Urinary bladder (tissue), 4 donors: ENCODE data around the gene PODXL2. TPM values are rescaled to one million over a fixed set of nuclear protein-coding genes. Genes with fewer than 3 reads are reported as not detected.
"Not testable (repeated sequence)": the region's sequence is repeated elsewhere in the genome, so short reads cannot be mapped to it uniquely, and the experiment has no call there.

Experiments used
- DNase-seq: peaks from one replicate; pipeline ENCODE4 v3.0.0-alpha.2; 2015; ENCODE audit errors: extremely low spot score
- H3K27ac ChIP-seq: one replicate; pipeline ENCODE4 v1.5.1; 2013; ENCODE audit warnings: low read depth, mild to moderate bottlenecking, moderate library complexity
- H3K36me3 ChIP-seq: one replicate; pipeline ENCODE4 v1.6.1; 2013; ENCODE audit warnings: mild to moderate bottlenecking, moderate library complexity; ENCODE audit not compliant: insufficient read depth
- H3K4me1 ChIP-seq: one replicate; pipeline ENCODE4 v1.6.1; 2013; ENCODE audit warnings: mild to moderate bottlenecking, moderate library complexity; ENCODE audit not compliant: insufficient read depth
- H3K4me3 ChIP-seq: one replicate; pipeline ENCODE4 v1.5.1; 2013; ENCODE audit warnings: low read depth, low read length
- WGBS: extraction: QIAGEN DNeasy Blood & Tissue Kit; methylation state at CpG from one replicate; pipeline ENCODE4 v1.1.7; 2013; 5-methylcytosine and 5-hydroxymethylcytosine counted together
- polyA plus RNA-seq: library from polyadenylated mRNA; stranded (reverse); fragments of 200-250 nt; gene quantifications from one replicate; pipeline ENCODE4 v1.2.3, GENCODE V29; 2013
- total RNA-seq: library from RNA; depleted of rRNA; stranded (reverse); fragments of >200 nt; gene quantifications from one replicate; pipeline ENCODE4 v1.2.3, GENCODE V29; 2014
- donor health status: healthy with polysubstance abuse.
- donor health status: healthy.

Gene PODXL2
- total and polyA plus RNA-seq, 2 donors = 4.2 to 5.5 TPM

GRCh38 chr3:127674790-127675189 is 45.8 kb downstream of the PODXL2 start:
- DNase-seq = no peak
- no peaks in the 10 kb centered on the region for H3K36me3 ChIP-seq
- H3K4me1 ChIP-seq = no peaks in the 10 kb centered on the region
- no peak overlapping the region for H3K27ac ChIP-seq
- 82% methylated on average over 8 of the region's 8 CpGs for WGBS
- H3K4me3 ChIP-seq = no peak overlapping the region

DNA sequence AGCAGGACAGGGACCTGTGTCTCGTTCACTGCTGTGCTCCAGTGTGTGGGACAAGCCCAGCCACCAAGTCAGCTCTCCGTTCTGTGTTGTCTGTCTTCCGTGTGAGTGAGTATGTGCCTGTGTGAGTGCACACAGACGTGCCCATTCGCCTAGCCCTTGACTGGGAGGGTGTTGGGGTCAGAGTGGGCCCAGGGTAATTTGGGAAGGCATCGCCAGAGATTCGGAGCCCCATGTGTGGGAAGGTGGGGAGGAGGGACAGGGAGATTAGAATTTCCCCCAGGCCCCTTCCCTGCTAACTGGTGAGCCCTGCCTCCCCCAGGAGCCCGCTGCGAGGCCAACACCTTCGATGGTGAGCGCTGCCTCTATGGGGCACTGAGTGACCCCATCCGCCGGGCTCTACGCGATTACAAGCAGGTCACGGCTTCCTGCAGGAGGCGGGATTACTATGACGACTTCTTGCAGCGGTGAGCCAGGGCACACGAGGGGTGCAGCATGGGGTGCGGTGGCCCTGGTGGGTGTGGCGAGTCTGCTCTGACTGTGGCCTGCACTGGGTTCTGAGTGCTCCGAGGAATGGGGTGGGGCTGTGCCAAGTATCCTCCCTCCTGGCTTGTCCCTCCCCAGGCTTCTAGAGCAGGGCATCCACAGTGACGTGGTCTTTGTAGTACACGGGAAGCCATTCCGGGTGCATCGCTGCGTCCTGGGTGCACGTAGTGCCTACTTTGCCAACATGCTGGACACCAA is 46.8 kb downstream of the PODXL2 start:
- H3K4me3 ChIP-seq = no peak overlapping the region

DNA sequence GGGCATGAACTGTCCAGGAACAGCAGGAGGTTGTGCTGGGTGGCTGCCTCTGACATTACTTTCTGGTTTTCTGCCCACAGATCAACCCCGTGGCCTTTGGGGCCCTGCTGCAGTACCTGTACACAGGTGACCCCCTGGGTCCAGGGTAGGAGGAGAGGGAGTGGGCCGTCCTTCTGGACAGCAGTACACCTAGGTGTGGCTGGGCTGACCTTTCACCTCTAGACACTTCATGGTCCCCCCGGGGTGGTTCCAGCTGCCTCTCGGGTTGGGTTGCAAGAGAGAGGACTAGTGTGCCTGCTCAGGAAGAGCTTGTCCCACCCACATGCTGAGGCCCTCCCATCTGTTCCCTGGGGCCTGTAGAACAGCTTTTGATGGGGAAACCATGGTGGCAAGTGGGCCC is 47.5 kb downstream of the PODXL2 start:
- WGBS = 80% methylated on average over 4 of the region's 4 CpGs

More for the DNA sequence above, 46.8 kb downstream of the PODXL2 start:
- Histone ChIP-seq H3K4me1 (no peaks in the 10 kb centered on the region), H3K36me3 (no peaks in the 10 kb centered on the region), H3K27ac (no peak overlapping the region)
- WGBS = 87% methylated on average over 29 of the region's 29 CpGs
- no peak for DNase-seq

GRCh38 chr3:127676921-127677351 is 48.0 kb downstream of the PODXL2 start:
- 92% methylated on average over 21 of the region's 21 CpGs for WGBS
- H3K4me3 ChIP-seq = no peak overlapping the region
- no peaks in the 10 kb centered on the region for H3K4me1 ChIP-seq
- H3K36me3 ChIP-seq = no peaks in the 10 kb centered on the region
- no peak for DNase-seq
- no peak overlapping the region for H3K27ac ChIP-seq

More for the DNA sequence above, 47.5 kb downstream of the PODXL2 start:
- no peak overlapping the region for H3K27ac ChIP-seq
- H3K36me3 ChIP-seq = no peaks in the 10 kb centered on the region
- H3K4me1 ChIP-seq = no peaks in the 10 kb centered on the region
- H3K4me3 ChIP-seq = no peak overlapping the region
- DNase-seq = no peak

DNA sequence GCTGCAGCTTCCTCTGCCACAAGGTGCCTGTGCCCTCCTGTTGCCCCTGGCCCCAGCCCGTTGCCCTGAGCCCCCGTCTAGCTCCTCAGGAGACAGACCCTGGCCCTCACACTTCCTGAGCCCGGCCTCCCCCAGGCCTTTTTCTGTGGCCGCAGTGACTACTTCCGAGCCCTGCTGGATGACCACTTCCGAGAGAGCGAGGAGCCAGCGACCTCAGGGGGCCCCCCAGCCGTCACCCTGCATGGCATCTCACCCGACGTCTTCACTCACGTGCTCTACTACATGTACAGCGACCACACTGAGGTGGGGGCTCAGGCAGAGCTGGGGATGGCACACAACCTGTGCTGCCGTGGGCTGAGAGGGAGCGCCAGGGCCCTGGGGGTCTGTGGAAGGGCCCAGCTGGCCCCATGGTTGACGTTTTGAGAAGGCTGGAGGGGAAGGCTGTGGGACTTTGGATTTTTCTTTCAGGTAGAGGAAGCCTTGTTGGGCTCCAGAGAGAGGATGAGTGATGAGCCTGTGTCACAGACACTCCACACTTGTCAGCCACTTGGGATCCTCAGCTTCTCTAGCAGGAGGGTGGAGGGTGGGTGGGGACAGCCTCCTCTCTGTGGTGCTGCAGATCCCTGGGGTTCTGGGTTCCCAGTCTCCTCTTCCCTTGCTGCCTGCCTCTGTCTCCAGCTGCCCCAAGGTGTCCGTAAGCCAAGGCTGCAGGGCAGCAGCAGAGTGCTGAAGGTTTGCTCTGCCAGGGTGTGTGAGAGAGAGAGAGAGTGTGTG is 48.7 kb downstream of the PODXL2 start:
- H3K4me3 ChIP-seq = no peak overlapping the region
- DNase-seq = no peak
- H3K36me3 ChIP-seq = no peaks in the 10 kb centered on the region
- no peak overlapping the region for H3K27ac ChIP-seq
- 91% methylated on average over 17 of the region's 17 CpGs for WGBS
- H3K4me1 ChIP-seq = no peaks in the 10 kb centered on the region

- no peak for DNase-seq
- WGBS = 93% methylated on average over 8 of the region's 8 CpGs
- no peak overlapping the region for H3K4me3 ChIP-seq
- H3K36me3 ChIP-seq = no peaks in the 10 kb centered on the region
- H3K27ac ChIP-seq = no peak overlapping the region
- no peaks in the 10 kb centered on the region for H3K4me1 ChIP-seq
Measured at GRCh38 chr3:127678315-127678599, 49.3 kb downstream of the PODXL2 start.

- DNase-seq = no peak
- H3K36me3 ChIP-seq = no peaks in the 10 kb centered on the region
- no peak overlapping the region for H3K27ac ChIP-seq
- no peaks in the 10 kb centered on the region for H3K4me1 ChIP-seq
- 87% methylated on average over 12 of the region's 12 CpGs for WGBS
- H3K4me3 ChIP-seq = no peak overlapping the region
Measured at GRCh38 chr3:127678611-127679533, 49.9 kb downstream of the PODXL2 start.

DNA sequence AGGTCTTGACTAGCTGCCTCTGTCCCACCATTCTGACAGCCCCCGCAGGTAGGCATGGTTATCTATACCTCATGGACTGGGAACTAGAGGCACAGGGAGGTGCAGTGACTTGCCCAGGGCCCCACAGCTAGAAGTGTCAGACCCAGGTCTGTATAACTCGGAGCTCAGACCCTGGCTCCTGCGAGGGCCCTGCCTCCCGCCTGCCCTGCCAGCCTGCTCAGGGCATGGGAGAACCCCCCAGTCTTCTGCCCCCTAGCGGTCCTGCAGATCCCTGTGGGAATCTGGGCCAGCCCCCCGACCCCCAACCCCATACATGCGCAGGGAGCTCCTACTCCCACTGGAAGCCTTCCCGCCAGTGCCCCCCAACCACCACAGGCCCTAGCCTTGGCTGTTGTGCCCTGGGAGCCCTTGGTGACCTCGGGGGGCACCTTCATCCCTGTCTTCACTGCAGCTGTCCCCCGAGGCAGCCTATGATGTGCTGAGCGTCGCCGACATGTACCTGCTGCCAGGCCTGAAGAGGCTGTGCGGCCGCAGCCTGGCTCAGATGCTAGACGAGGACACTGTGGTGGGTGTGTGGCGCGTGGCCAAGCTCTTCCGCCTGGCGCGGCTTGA is 50.7 kb downstream of the PODXL2 start:
- Histone ChIP-seq H3K4me1 (no peaks in the 10 kb centered on the region), H3K36me3 (no peaks in the 10 kb centered on the region), H3K27ac (no peak overlapping the region), H3K4me3 (no peak overlapping the region)
- DNase-seq = no peak
- WGBS = 89% methylated on average over 21 of the region's 21 CpGs

DNA sequence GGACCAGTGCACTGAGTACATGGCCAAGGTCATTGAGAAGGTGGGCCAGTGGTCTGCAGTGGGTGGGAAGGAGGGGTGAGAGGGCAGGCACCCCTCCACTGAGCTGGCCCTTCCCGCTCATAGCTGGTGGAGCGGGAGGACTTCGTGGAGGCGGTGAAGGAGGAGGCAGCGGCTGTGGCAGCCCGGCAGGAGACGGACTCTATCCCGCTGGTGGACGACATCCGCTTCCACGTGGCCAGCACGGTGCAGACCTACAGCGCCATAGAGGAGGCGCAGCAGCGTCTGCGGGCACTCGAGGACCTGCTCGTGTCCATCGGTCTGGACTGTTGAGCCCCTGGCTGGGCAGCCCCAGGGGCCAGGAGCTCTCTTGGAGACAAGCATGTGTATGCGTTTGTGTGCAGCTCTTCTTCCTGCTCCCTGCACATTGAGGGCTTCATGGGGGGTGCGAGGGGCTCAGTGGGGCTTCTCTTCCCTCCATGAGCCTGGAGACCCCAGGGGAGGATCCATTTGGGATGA is 51.2 kb downstream of the PODXL2 start:
- Histone ChIP-seq H3K27ac (no peak overlapping the region), H3K36me3 (no peaks in the 10 kb centered on the region), H3K4me1 (no peaks in the 10 kb centered on the region), H3K4me3 (no peak overlapping the region)
- WGBS = 96% methylated on average over 21 of the region's 21 CpGs
- DNase-seq = no peak

GRCh38 chr3:127680798-127681221 is 51.8 kb downstream of the PODXL2 start:
- 92% methylated on average over 1 of the region's 1 CpG for WGBS
- Histone ChIP-seq H3K27ac (no peak overlapping the region), H3K4me1 (no peaks in the 10 kb centered on the region), H3K4me3 (no peak overlapping the region), H3K36me3 (no peaks in the 10 kb centered on the region)
- no peak for DNase-seq

DNA sequence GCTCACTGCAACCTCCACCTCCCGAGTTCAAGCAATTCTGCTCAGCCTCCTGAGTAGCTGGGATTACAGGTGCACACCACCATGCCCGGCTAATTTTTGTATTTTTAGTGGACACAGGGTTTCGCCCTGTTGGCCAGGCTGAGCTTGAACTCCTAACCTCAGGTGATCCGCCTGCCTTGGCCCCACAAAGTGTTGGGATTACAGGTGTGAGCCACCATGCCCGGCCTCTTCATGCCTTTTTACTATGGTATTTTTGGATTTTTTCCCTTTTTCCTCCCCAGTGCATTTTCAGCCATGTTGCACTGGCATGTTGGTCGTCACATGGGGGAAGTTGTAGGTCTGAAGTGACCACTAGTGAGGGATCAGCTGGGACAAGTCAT is 53.2 kb downstream of the PODXL2 start:
- WGBS = 93% methylated on average over 6 of the region's 6 CpGs
- H3K4me3 ChIP-seq, H3K27ac ChIP-seq, DNase-seq, H3K4me1 ChIP-seq, H3K36me3 ChIP-seq: not testable (repeated sequence)

GRCh38 chr3:127682561-127682960 is 53.6 kb downstream of the PODXL2 start:
- H3K4me1 ChIP-seq = no peaks in the 10 kb centered on the region
- H3K27ac ChIP-seq = no peak overlapping the region
- WGBS = 88% methylated on average over 8 of the region's 8 CpGs
- no peak overlapping the region for H3K4me3 ChIP-seq
- no peak for DNase-seq
- no peaks in the 10 kb centered on the region for H3K36me3 ChIP-seq
